Measurements from ENCODE around the gene ZNRF1.

Gene ZNRF1

GRCh38 chr16:75072239-75072947, 73.6 kb downstream of the ZNRF1 start:
- Histone ChIP-seq H3K79me2 (peaks cover 18% of the 10 kb centered on the region), H3K4me2 (ENCODE audit: low read length) (no peak overlapping the region), H3K9me3 (ENCODE audit: control insufficient read depth, low read length) (no peaks in the 10 kb centered on the region), H3K27ac (no peak overlapping the region), H3K4me3 (ENCODE audit: low read depth, low read length) (no peak overlapping the region), H3K9ac (no peak overlapping the region), H3K27me3 (ENCODE audit: control insufficient read depth, insufficient read depth, low read length) (no peaks in the 10 kb centered on the region), H3K4me1 (peaks cover 47% of the 10 kb centered on the region), H2AFZ (no peak overlapping the region), H3K36me3 (ENCODE audit: control insufficient read depth, insufficient read depth, low read length) (no peaks in the 10 kb centered on the region)
- no peak for TF ChIP-seq CTCF (IDR thresholded peaks at IDR 0.05)

- H2AFZ ChIP-seq = peak overlapping the region; percentile 39
- no peaks in the 10 kb centered on the region for H3K36me3 ChIP-seq (ENCODE audit: control insufficient read depth, insufficient read depth, low read length)
- H3K27me3 ChIP-seq (ENCODE audit: control insufficient read depth, insufficient read depth, low read length) = no peaks in the 10 kb centered on the region
- H3K4me1 ChIP-seq = peaks cover 52% of the 10 kb centered on the region
- H3K9me3 ChIP-seq (ENCODE audit: control insufficient read depth, low read length) = no peaks in the 10 kb centered on the region
- no peak overlapping the region for H3K9ac ChIP-seq
- H3K4me2 ChIP-seq (ENCODE audit: low read length) = peak overlapping the region; percentile 27
- H3K79me2 ChIP-seq = peaks cover 28% of the 10 kb centered on the region
- TF ChIP-seq CTCF (IDR thresholded peaks at IDR 0.05) = no peak
- peak overlapping the region; percentile 82 for H3K27ac ChIP-seq
- no peak overlapping the region for H3K4me3 ChIP-seq (ENCODE audit: low read depth, low read length)
Measured at GRCh38 chr16:75073545-75074303, 74.9 kb downstream of the ZNRF1 start.

GRCh38 chr16:75074304-75074793, 75.5 kb downstream of the ZNRF1 start:
- Histone ChIP-seq H2AFZ (peak overlapping the region; percentile 39), H3K4me2 (ENCODE audit: low read length) (peak overlapping the region; percentile 27), H3K27me3 (ENCODE audit: control insufficient read depth, insufficient read depth, low read length) (no peaks in the 10 kb centered on the region), H3K27ac (peak overlapping the region; percentile 82), H3K9me3 (ENCODE audit: control insufficient read depth, low read length) (no peaks in the 10 kb centered on the region), H3K9ac (no peak overlapping the region), H3K36me3 (ENCODE audit: control insufficient read depth, insufficient read depth, low read length) (no peaks in the 10 kb centered on the region), H3K4me3 (ENCODE audit: low read depth, low read length) (no peak overlapping the region), H3K4me1 (peaks cover 55% of the 10 kb centered on the region), H3K79me2 (peaks cover 34% of the 10 kb centered on the region)
- no peak for TF ChIP-seq CTCF (IDR thresholded peaks at IDR 0.05)

GRCh38 chr16:75074920-75075687, 76.3 kb downstream of the ZNRF1 start:
- Histone ChIP-seq H3K27ac (peak overlapping the region; percentile 82), H3K79me2 (peaks cover 42% of the 10 kb centered on the region), H3K9me3 (ENCODE audit: control insufficient read depth, low read length) (no peaks in the 10 kb centered on the region), H2AFZ (peak overlapping the region; percentile 1), H3K4me2 (ENCODE audit: low read length) (peak overlapping the region; percentile 21), H3K4me3 (ENCODE audit: low read depth, low read length) (no peak overlapping the region), H3K9ac (no peak overlapping the region), H3K36me3 (ENCODE audit: control insufficient read depth, insufficient read depth, low read length) (no peaks in the 10 kb centered on the region), H3K4me1 (peaks cover 50% of the 10 kb centered on the region), H3K27me3 (ENCODE audit: control insufficient read depth, insufficient read depth, low read length) (no peaks in the 10 kb centered on the region)
- TF ChIP-seq CTCF (IDR thresholded peaks at IDR 0.05) = no peak

Data from parathyroid adenoma (tissue), 2 donors.